Activated naive CD8-positive, alpha-beta T cell treated with anti-CD3 and anti-CD28 coated beads for 36 hours (primary cell): ENCODE data around the gene CLEC12A. TPM values are rescaled to one million over a fixed set of nuclear protein-coding genes. Genes with fewer than 3 reads are reported as not detected.
A peak's percentile ranks its signal among the peaks of the same experiment; 100 is the strongest.
"Not testable (repeated sequence)": the region's sequence is repeated elsewhere in the genome, so short reads cannot be mapped to it uniquely, and the experiment has no call there.

Source experiments
- DNase-seq: peaks from one replicate; pipeline ENCODE4 v3.0.0; 2021
- H3K27ac Mint-ChIP-seq: one replicate; pipeline ENCODE4 v1.8.0; 2022; ENCODE audit warnings: mild to moderate bottlenecking, moderate library complexity, mixed read lengths
- H3K27me3 Mint-ChIP-seq: one replicate; pipeline ENCODE4 v1.8.0; 2022; ENCODE audit warnings: mild to moderate bottlenecking, mixed read lengths
- H3K36me3 Mint-ChIP-seq: one replicate; pipeline ENCODE4 v1.8.0; 2021; ENCODE audit warnings: mild to moderate bottlenecking, mixed read lengths
- H3K4me1 Mint-ChIP-seq: one replicate; pipeline ENCODE4 v1.8.0; 2021; ENCODE audit warnings: mixed read lengths
- H3K4me3 Mint-ChIP-seq: one replicate; pipeline ENCODE4 v1.8.0; 2022; ENCODE audit warnings: mild to moderate bottlenecking, moderate library complexity, mixed read lengths
- H3K9me3 Mint-ChIP-seq: one replicate; pipeline ENCODE4 v1.8.0; 2022; ENCODE audit warnings: mixed read lengths
- total RNA-seq, 2 experiments: library from RNA; stranded (reverse); gene quantifications; one replicate each; pipeline ENCODE4 v1.2.3, GENCODE V29; 2021

The CLEC12A gene
- total RNA-seq, 2 experiments from 2014 or later: 0.14 TPM

GRCh38 chr12:9951026-9951675 is 20.1 kb upstream of the CLEC12A start:
- Mint-ChIP-seq H3K27ac (no peak overlapping the region), H3K27me3 (no peaks in the 10 kb centered on the region), H3K4me3 (peak overlapping the region; percentile 19), H3K36me3 (no peaks in the 10 kb centered on the region), H3K4me1 (peaks cover 32% of the 10 kb centered on the region), H3K9me3 (no peaks in the 10 kb centered on the region)
- DNase-seq: peak; percentile 12

GRCh38 chr12:9952954-9953729 is 18.1 kb upstream of the CLEC12A start:
- H3K4me3 Mint-ChIP-seq, H3K36me3 Mint-ChIP-seq, H3K27ac Mint-ChIP-seq, H3K9me3 Mint-ChIP-seq, H3K27me3 Mint-ChIP-seq, DNase-seq: not testable (repeated sequence)
- peaks cover 44% of the 10 kb centered on the region for H3K4me1 Mint-ChIP-seq

GRCh38 chr12:9957834-9958233 is 13.4 kb upstream of the CLEC12A start:
- Mint-ChIP-seq H3K4me1 (peaks cover 31% of the 10 kb centered on the region), H3K9me3 (no peaks in the 10 kb centered on the region), H3K27ac (peak overlapping the region; percentile 22), H3K36me3 (peaks cover 1% of the 10 kb centered on the region), H3K4me3 (no peak overlapping the region), H3K27me3 (no peaks in the 10 kb centered on the region)
- no peak for DNase-seq

DNA sequence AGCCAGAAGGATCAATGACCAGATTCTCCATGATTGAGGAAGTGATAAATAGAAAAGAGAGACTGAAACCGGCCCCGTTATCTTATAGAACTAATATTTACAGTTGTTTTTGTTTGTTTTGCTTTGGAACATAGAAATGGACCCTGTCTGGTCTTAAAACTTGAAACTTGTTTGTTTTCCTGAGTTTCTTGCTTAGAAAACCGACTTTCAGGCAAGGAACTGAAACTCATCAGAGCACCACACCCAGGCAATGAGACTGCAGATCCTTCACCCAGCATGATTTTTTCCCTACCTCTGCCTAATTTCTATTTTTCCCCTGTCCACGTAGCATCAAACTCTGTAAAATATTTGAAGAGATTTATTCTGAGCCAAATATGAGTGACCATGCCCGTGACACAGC is 10.6 kb upstream of the CLEC12A start:
- Mint-ChIP-seq H3K4me3 (no peak overlapping the region), H3K4me1 (peaks cover 31% of the 10 kb centered on the region), H3K27ac (no peak overlapping the region), H3K36me3 (peaks cover 1% of the 10 kb centered on the region), H3K27me3 (no peaks in the 10 kb centered on the region), H3K9me3 (no peaks in the 10 kb centered on the region)
- DNase-seq: no peak

GRCh38 chr12:9961106-9961505 is 10.1 kb upstream of the CLEC12A start:
- H3K4me3 Mint-ChIP-seq: no peak overlapping the region
- H3K27me3 Mint-ChIP-seq: no peaks in the 10 kb centered on the region
- peaks cover 1% of the 10 kb centered on the region for H3K36me3 Mint-ChIP-seq
- H3K9me3 Mint-ChIP-seq: no peaks in the 10 kb centered on the region
- no peak overlapping the region for H3K27ac Mint-ChIP-seq
- no peak for DNase-seq
- peaks cover 27% of the 10 kb centered on the region for H3K4me1 Mint-ChIP-seq

- Mint-ChIP-seq H3K27ac (no peak overlapping the region), H3K4me3 (no peak overlapping the region), H3K27me3 (no peaks in the 10 kb centered on the region), H3K9me3 (peaks cover 1% of the 10 kb centered on the region), H3K4me1 (peaks cover 26% of the 10 kb centered on the region), H3K36me3 (peaks cover 1% of the 10 kb centered on the region)
- DNase-seq: no peak
Measured at GRCh38 chr12:9961901-9962300, 9.3 kb upstream of the CLEC12A start.

DNA sequence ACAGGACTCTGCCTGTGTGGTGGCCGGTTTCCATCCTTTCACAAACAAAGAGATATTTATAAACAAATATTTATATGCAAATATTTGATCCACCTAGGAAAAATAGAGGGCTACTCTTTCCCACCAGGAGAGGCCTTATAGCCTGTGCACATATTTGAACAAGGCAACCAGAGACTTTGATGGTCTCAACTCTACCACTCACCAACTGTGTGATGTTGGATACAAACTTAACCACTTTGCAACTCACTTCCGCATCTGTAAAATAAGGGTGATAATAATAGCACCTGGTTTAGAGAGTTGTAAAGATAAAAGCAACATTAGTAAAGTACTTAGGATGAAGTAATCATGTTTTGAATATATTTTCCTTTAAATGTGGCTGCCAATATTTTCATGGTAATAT is 1.5 kb upstream of the CLEC12A start:
- no peaks in the 10 kb centered on the region for H3K4me1 Mint-ChIP-seq
- DNase-seq: no peak
- H3K36me3 Mint-ChIP-seq: no peaks in the 10 kb centered on the region
- peaks cover 2% of the 10 kb centered on the region for H3K9me3 Mint-ChIP-seq
- H3K27me3 Mint-ChIP-seq: no peaks in the 10 kb centered on the region
- H3K4me3 Mint-ChIP-seq: no peak overlapping the region
- H3K27ac Mint-ChIP-seq: no peak overlapping the region

DNA sequence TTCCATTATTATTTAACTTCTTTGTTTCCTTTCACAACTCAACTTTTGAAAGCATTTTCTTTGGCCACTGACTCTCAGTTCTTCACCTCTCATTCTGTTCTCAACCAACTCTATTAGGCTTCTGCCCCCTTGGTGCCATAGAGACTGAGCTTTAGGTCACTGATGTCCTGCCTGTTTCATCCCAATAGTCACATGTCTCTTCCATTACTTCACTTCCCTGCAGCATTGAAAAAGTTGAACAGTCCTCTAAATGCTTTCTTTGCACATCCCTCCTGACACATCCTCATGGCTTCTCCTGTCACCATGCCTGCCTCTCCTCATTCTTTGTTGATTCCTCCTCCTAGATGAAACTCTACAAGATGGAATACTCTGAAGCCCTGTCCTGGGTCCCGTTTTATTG is 2.7 kb downstream of the CLEC12A start:
- H3K9me3 Mint-ChIP-seq: peaks cover 13% of the 10 kb centered on the region
- no peak for DNase-seq
- no peak overlapping the region for H3K27ac Mint-ChIP-seq
- H3K4me1 Mint-ChIP-seq: no peaks in the 10 kb centered on the region
- no peak overlapping the region for H3K4me3 Mint-ChIP-seq
- H3K27me3 Mint-ChIP-seq: no peaks in the 10 kb centered on the region
- no peaks in the 10 kb centered on the region for H3K36me3 Mint-ChIP-seq

GRCh38 chr12:9974731-9975130 is 3.5 kb downstream of the CLEC12A start:
- not testable (repeated sequence) for DNase-seq, H3K27me3 Mint-ChIP-seq, H3K27ac Mint-ChIP-seq, H3K4me3 Mint-ChIP-seq, H3K36me3 Mint-ChIP-seq, H3K4me1 Mint-ChIP-seq
- peaks cover 13% of the 10 kb centered on the region for H3K9me3 Mint-ChIP-seq

GRCh38 chr12:9975614-9976013 is 4.4 kb downstream of the CLEC12A start:
- H3K27ac Mint-ChIP-seq: no peak overlapping the region
- H3K36me3 Mint-ChIP-seq: no peaks in the 10 kb centered on the region
- DNase-seq: no peak
- no peaks in the 10 kb centered on the region for H3K4me1 Mint-ChIP-seq
- peaks cover 4% of the 10 kb centered on the region for H3K27me3 Mint-ChIP-seq
- H3K4me3 Mint-ChIP-seq: no peak overlapping the region
- peaks cover 13% of the 10 kb centered on the region for H3K9me3 Mint-ChIP-seq

- H3K4me1 Mint-ChIP-seq, H3K27me3 Mint-ChIP-seq, DNase-seq, H3K36me3 Mint-ChIP-seq, H3K4me3 Mint-ChIP-seq, H3K27ac Mint-ChIP-seq: not testable (repeated sequence)
- peaks cover 13% of the 10 kb centered on the region for H3K9me3 Mint-ChIP-seq
Measured at GRCh38 chr12:9976626-9977025, 5.4 kb downstream of the CLEC12A start.

GRCh38 chr12:9977916-9978315 is 6.7 kb downstream of the CLEC12A start:
- no peak overlapping the region for H3K4me3 Mint-ChIP-seq
- H3K36me3 Mint-ChIP-seq: no peaks in the 10 kb centered on the region

DNA sequence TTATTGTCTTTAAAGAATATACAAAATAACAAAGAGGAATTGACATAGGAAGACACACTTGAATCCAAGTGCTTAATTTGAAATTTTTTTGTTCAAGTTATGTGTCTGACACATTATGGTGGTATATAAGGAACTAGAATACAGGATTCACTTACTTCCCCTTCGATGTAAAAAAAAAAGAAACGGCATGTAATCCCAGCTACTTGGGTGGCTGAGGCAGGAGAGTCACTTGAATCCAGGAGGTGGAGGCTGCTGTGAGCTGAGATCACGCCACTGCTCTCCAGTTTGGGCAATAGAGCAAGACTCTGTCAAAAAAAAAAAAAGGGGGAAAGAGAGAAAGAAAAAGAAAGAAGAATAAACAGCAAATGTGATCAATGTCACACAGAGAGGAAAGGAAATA is 8.9 kb downstream of the CLEC12A start:
- H3K27ac Mint-ChIP-seq: no peak overlapping the region
- H3K4me3 Mint-ChIP-seq: no peak overlapping the region
- peaks cover 13% of the 10 kb centered on the region for H3K9me3 Mint-ChIP-seq
- H3K4me1 Mint-ChIP-seq: no peaks in the 10 kb centered on the region
- no peak for DNase-seq
- H3K36me3 Mint-ChIP-seq: no peaks in the 10 kb centered on the region
- H3K27me3 Mint-ChIP-seq: peaks cover 4% of the 10 kb centered on the region

More at GRCh38 chr12:9977916-9978315, 6.7 kb downstream of the CLEC12A start:
- H3K27ac Mint-ChIP-seq: no peak overlapping the region
- H3K4me1 Mint-ChIP-seq: no peaks in the 10 kb centered on the region
- peaks cover 4% of the 10 kb centered on the region for H3K27me3 Mint-ChIP-seq
- H3K9me3 Mint-ChIP-seq: peaks cover 13% of the 10 kb centered on the region
- DNase-seq: no peak

GRCh38 chr12:9991876-9992275 is 20.7 kb downstream of the CLEC12A start:
- Mint-ChIP-seq H3K4me3 (no peak overlapping the region), H3K9me3 (no peaks in the 10 kb centered on the region), H3K4me1 (no peaks in the 10 kb centered on the region), H3K27me3 (peaks cover 3% of the 10 kb centered on the region), H3K36me3 (no peaks in the 10 kb centered on the region), H3K27ac (no peak overlapping the region)
- no peak for DNase-seq

- H3K27ac Mint-ChIP-seq: no peak overlapping the region
- no peaks in the 10 kb centered on the region for H3K9me3 Mint-ChIP-seq
- no peak for DNase-seq
- peaks cover 3% of the 10 kb centered on the region for H3K27me3 Mint-ChIP-seq
- H3K4me3 Mint-ChIP-seq: no peak overlapping the region
- H3K36me3 Mint-ChIP-seq: no peaks in the 10 kb centered on the region
- no peaks in the 10 kb centered on the region for H3K4me1 Mint-ChIP-seq
Measured at GRCh38 chr12:9992296-9992695, 21.1 kb downstream of the CLEC12A start.

- no peaks in the 10 kb centered on the region for H3K4me1 Mint-ChIP-seq
- H3K36me3 Mint-ChIP-seq: no peaks in the 10 kb centered on the region
- no peak within 1 kb of the TSS for H3K27ac Mint-ChIP-seq
- no peaks in the 10 kb centered on the region for H3K9me3 Mint-ChIP-seq
- no peak within 1 kb of the TSS for H3K4me3 Mint-ChIP-seq
- H3K27me3 Mint-ChIP-seq: peaks cover 6% of the 10 kb centered on the region
- DNase-seq: no peak
Measured at GRCh38 chr12:9999016-9999415, 27.8 kb downstream of the CLEC12A start, which contains the start of gene CLEC1B. CLEC1B (minus strand) TSS chr12:9999121; CDS start chr12:9999100, 21 bp downstream.
